HG02623 (cell line): ENCODE results near the gene THAP3.
A peak's percentile ranks its signal among the peaks of the same experiment; 100 is the strongest.

Experiments
- ATAC-seq: cut with Tn5 transposase; IDR thresholded peaks from one replicate; pipeline ENCODE4 v1.9.1; 2021; ENCODE audit warnings: moderate library complexity; ENCODE audit not compliant: unreplicated experiment

Gene THAP3

DNA sequence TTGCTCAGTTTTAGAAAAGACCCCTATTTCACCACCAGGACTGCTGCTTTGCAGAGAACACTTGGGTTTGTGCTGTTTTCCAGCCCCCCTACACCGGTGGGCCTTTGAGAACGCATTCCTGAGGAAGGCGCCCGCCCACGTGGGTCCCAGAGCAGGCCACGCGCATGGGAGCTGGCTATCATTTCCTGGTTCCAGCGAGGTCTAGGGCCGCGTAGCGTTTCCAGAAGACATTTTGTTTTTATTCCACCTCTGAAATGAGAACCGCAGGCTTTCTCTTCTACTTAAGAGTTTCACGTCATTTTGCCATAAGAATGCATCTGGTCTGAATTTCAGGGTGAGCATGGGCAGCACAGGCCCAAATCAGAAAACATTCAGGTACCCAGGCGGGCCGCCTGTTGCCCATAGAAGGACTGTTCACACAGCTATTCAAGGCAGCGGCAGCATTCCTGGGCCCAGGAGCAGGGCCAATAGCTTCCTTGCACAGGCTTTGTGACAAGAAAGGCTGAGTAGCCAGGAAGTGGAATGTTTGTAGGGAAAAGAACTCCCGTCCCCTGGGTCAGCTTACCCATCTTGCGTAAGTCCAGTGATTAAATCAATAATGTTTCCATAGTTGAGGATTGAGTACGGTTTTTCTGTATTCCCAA, 20.6 kb upstream of the THAP3 start:
- ATAC-seq = no peak

GRCh38 chr1:6612641-6613360, 11.9 kb upstream of the THAP3 start:
- no peak for ATAC-seq

DNA sequence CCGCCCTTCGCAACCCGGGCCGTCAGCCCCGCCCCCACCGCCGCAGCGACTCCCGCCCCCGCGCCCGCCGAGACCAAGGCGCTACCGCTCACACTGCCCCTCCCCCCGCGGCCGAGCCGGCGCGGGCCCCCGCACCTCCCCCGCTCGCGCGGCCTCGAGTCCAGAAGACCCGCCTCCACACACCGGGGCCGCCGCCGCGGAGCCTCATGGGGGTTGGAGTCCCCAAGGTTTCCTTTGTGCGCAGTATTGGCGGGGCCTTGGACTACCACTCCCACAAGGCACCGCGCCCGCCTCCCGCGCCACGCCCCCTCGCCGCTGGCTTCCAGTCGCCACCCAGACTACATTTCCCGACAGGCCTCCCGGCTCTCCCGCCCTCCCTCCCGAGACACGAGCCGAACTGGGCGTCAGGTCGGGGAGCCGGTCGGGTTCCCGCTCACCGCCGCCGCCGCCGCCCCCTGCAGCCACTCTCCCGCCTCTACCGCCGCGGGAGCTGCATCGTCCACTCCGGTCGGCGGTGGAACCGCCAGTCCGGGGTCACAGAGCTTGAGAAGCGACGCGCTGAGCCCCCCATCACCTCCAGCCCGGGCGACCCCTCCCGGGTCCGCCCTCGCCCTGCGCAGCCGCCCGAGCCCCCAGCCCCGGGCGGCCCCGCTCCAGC, 11.2 kb upstream of the THAP3 start, which contains the start of gene PHF13:
Gene PHF13, plus strand, starts transcription at position 371 of the 658 bp plus-strand sequence. CDS start 336 bp downstream, outside the sequence.
- peak; percentile 84 for ATAC-seq

DNA sequence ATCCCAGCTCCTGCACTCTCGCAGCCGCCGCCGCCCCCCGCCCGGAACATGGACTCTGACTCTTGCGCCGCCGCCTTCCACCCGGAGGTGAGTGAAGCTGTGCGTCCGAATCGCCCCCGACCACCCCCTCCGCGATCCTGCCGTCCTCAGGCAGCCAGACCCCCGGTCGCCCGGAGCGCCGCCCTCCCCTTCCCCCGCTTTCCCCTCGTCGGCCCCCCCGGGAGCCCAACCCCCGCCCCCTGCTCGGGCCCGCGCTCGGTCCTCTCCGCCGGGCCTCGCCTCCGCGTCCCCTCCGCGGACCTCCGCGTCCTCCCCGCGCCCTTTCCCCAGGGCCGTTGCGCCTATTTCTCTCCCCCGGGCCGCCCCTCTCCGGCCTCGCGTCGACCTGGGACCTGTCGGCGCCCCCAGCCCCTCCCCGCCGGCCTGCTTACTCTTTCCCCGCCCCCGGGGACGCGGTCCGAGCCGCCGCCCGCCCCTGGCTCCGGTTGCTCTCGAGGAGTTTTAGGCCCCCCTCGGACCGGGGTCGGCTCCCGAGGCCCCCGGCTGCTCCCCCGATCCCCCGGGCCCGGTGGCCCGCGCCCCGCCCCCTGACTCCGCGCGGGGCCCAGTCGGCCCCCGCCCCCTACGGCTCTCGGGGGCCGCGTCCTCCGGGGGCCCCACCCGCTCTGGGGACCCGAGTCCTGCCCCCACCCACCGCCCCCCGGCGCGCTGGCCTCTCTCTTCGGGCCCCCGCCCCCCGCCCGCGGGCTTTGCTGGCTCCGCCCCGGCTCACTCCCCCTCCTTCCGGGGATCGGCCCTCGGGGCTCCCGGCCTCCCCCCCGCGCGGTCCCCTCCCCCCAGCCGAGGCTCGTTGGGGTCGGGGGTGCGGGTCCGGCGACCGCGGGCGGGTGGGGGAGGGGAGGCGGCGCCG, 10.4 kb upstream of the THAP3 start:
- no peak for ATAC-seq

DNA sequence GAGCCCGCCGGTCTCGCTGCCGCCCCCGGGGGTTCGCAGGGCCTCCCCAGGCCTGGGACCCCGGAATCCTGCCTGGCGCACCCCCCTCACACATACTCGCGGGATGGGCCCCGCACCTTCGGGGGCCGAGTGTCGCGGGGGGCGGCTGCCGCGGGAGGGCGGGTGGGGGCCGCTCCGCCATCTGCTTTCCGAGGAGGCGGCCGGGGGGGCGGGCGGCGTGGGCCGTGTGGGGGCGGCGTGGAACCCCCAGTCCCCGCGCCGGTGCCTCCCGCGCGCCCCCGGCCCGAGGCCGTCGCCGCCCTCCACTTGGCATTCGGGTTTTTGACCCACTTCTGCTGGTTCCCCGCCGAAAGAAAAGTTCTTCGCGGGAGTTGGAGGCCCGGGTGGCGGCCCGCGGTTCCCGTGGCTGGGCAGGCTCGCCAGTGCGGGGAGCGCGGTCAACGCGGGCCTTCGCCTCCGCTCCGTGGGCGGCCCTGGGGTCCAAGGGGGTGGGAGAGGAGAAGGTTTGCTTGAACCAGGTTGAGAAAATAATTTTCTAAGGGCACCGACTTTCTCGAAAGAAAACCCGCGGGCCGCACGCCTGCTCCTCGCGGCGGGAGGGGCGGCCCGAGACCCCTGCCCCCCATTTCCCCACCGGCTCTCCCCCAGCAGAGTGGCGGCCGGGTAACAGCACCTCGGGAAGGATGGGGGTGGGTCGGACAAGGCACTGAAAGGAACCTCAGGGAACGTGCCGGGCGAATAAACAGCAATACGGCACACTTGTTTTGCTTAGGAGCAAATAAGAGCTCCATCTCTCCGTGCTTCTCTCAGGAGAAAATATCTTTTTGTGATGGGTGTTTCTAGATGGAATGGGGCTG, 9.5 kb upstream of the THAP3 start:
- ATAC-seq = no peak

- ATAC-seq = no peak
These were observed 5.6 kb upstream of the THAP3 start for GRCh38 chr1:6619045-6619444.

DNA sequence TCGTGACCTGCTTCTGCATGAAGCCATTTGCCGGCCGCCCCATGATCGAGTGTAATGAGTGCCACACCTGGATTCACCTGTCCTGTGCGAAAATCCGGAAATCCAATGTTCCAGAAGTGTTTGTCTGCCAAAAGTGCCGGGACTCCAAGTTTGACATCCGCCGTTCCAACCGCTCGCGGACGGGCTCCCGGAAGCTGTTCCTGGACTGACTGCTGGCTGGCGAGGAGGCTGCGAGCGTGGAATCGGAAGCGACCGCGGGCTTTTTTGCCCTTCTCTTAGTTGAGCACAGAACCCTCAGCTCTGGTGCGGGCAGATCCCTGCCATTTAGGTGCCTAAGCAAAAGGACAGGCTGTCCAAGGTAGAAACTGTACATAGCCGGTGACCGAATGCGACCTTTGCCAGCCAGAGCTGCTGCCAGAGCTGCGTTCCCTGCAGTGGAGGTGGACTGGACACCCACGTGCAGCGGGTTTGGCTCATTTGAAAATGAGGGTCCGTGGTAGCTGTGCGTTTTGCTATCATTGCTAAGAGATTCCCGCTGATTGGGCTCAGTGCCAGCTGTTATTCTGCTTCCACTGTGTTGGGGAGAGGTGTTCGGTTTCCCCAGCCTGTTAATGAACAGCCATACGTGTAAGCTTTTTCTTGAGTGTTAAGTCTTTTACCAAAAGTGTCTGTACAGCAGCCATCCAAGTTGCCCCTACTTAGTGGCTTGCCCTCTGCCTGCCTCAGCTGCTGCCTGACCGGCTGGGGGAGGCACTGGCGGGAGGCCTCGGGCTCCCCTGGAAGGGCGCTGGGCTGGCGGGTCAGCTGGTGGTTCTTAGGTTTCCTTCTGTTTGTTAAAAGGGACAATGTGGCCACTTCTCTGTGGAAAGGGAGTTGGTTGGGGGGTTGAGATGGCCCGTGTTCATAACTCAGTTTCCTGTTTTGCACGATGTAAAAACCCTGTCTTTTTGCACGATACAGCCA, 3.0 kb upstream of the THAP3 start:
- no peak for ATAC-seq

GRCh38 chr1:6622396-6623152, 2.1 kb upstream of the THAP3 start:
- ATAC-seq = no peak

- no peak for ATAC-seq
These were observed 1.3 kb upstream of the THAP3 start for GRCh38 chr1:6623269-6623965.

DNA sequence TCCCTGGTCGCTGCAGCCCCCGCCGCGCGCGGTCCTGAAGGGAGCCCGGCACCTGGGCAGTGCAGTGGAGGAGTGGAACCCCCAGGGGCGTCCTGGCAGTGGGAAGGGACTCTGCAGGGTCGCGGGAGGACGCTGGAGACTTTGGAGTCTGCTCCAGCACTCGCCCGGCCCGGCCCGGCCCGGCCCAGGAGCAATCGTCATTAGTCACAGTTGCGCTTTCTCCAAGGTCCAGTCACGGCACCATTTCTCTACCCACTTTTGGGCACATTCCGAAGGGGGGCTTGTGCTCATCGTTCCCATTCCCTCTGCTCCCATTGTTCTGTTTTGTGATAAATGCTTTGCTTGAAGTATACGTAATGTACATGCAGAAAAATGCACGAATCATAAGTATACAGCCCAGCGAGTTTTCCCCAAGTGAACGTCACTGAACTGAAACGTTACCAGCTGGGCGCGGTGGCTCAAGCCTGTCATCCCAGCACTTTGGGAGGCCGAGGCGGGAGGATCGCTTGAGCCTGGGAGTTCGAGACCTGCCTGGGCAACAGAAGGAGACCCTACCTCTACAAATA, 999 bp downstream of the THAP3 start:
- peak; percentile 20 for ATAC-seq

GRCh38 chr1:6627031-6627430, 2.4 kb downstream of the THAP3 start:
- no peak for ATAC-seq

GRCh38 chr1:6627841-6628545, 3.3 kb downstream of the THAP3 start:
- ATAC-seq = no peak

DNA sequence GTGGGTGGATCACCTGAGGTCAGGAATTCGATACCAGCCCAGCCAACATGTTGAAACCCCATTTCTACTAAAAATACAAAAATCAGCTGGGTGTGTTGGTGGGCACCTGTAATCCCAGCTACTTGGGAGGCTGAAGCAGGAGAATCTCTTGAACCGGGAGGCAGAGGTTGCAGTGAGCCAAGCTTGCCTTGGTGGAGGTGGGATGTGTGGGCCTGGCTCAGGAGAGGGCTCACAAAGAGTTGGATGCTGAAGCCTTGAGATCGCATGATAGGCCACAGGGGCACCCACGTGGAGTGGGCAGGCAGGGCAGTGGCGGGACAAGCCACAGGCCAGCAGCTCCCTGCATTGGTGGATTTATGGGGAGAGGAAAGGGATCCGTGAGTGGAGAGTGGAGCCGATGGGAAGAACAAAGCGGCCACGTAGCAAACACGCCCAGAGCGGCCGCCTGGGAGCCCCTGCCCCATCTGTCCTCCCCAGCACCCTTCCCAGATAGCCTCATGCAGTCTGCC, 4.4 kb downstream of the THAP3 start:
- no peak for ATAC-seq

GRCh38 chr1:6630027-6630426, 5.4 kb downstream of the THAP3 start:
- no peak for ATAC-seq

- no peak for ATAC-seq
These were observed 6.4 kb downstream of the THAP3 start for GRCh38 chr1:6631058-6631457.
